ENCODE data around the gene ADAMTSL5. TPM values are rescaled to one million over a fixed set of nuclear protein-coding genes. Genes with fewer than 3 reads are reported as not detected.

ADAMTSL5 gene
- polyA plus RNA-seq, 3 donors: 0.09 TPM; not detected in 2

DNA sequence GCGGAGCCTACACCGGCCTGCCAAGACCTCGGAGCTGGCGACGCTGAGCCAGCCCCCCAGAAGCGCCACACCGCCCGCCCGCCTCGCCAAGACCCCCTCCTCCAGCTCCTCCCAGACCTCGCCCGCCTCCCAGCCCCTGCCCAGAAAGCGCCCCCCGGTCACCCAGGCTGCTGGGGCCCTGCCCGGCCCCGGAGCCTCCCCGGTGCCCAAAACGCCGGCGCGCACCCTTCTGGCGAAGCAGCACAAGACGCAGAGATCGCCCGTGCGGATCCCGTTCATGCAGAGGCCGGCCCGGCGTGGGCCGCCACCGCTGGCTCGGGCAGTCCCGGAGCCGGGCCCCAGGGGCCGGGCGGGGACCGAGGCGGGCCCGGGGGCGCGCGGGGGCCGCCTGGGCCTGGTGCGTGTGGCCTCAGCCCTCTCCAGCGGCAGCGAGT lies 44.0 kb downstream of the ADAMTSL5 start:
- peaks cover 61 to 72% of the 10 kb centered on the region in 2 donors for H3K27me3 ChIP-seq (ENCODE audit: control insufficient read depth in 2 of 2, insufficient read depth in 2 of 2, low read length in 2 of 2)
- 1% methylated on average over 47 of the region's 47 CpGs for WGBS (ENCODE audit: insufficient coverage)

GRCh38 chr19:1468274-1468820 lies 44.5 kb downstream of the ADAMTSL5 start:
- no peaks in the 10 kb centered on the region for H3K79me2 ChIP-seq (ENCODE audit: insufficient read depth, low read length)
- peaks cover 47 to 83% (median 60%) of the 10 kb centered on the region in 3 donors for H3K27me3 Mint-ChIP-seq (ENCODE audit: low read depth in 3 of 3)
- H3K36me3 Mint-ChIP-seq: peaks cover 0 to 3% of the 10 kb centered on the region in 2 donors
- H3K4me1 Mint-ChIP-seq: peaks cover 19% of the 10 kb centered on the region
- intact Hi-C loops (cut with micrococcal nuclease): no loop called here
- peak overlapping the region; percentile 2 for H3K4me2 ChIP-seq (replicated peaks; ENCODE audit: extremely low read depth, low read length, poor library complexity, severe bottlenecking)
- H3K4me3 Mint-ChIP-seq: peak overlapping the region in 1 of 2 donors; percentile 26
- TF ChIP-seq, protein P1, sequence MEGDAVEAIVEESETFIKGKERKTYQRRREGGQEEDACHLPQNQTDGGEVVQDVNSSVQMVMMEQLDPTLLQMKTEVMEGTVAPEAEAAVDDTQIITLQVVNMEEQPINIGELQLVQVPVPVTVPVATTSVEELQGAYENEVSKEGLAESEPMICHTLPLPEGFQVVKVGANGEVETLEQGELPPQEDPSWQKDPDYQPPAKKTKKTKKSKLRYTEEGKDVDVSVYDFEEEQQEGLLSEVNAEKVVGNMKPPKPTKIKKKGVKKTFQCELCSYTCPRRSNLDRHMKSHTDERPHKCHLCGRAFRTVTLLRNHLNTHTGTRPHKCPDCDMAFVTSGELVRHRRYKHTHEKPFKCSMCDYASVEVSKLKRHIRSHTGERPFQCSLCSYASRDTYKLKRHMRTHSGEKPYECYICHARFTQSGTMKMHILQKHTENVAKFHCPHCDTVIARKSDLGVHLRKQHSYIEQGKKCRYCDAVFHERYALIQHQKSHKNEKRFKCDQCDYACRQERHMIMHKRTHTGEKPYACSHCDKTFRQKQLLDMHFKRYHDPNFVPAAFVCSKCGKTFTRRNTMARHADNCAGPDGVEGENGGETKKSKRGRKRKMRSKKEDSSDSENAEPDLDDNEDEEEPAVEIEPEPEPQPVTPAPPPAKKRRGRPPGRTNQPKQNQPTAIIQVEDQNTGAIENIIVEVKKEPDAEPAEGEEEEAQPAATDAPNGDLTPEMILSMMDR (IDR thresholded peaks at IDR 0.05): no peak
- no peak overlapping the region for H3K9ac ChIP-seq (ENCODE audit: insufficient read depth, low read length, poor library complexity, severe bottlenecking)
- WGBS (ENCODE audit: insufficient coverage): 4% methylated on average over 49 of the region's 49 CpGs
- H2AFZ ChIP-seq (ENCODE audit: insufficient read depth, low read depth, low read length, poor library complexity, severe bottlenecking): no peak overlapping the region
- H4K20me1 ChIP-seq (ENCODE audit: insufficient read depth, low read length): peaks cover 84% of the 10 kb centered on the region
- peaks cover 0 to 19% (median 2%) of the 10 kb centered on the region in 7 donors for H3K9me3 Mint-ChIP-seq
- peaks cover 61 to 67% of the 10 kb centered on the region in 2 donors for H3K27me3 ChIP-seq (ENCODE audit: control insufficient read depth in 2 of 2, insufficient read depth in 2 of 2, low read length in 2 of 2)
- no peak overlapping the region for H3K4me3 ChIP-seq (replicated peaks in 1 of 3; ENCODE audit: low read depth in 2 of 3, low read length in 3 of 3)
- no peaks in the 10 kb centered on the region for H3K36me3 ChIP-seq (replicated peaks in 1 of 2; ENCODE audit: control insufficient read depth in 1 of 2, insufficient read depth in 2 of 2, low read length in 2 of 2)
- H3K9me3 ChIP-seq (replicated peaks in 1 of 2; ENCODE audit: control insufficient read depth in 1 of 2, insufficient read depth in 1 of 2, low read length in 2 of 2): peaks cover 8 to 17% of the 10 kb centered on the region in 2 donors
- H3K27ac ChIP-seq (ENCODE audit: low read depth in 1 of 2, low read length in 2 of 2): no peak overlapping the region
- no peak for DNase-seq
- H3K4me1 ChIP-seq (ENCODE audit: control insufficient read depth in 1 of 2, insufficient read depth in 2 of 2, low read length in 2 of 2): peaks cover 25 to 41% of the 10 kb centered on the region in 2 donors
- no peak overlapping the region for H3K27ac Mint-ChIP-seq

More for the DNA sequence above, 44.0 kb downstream of the ADAMTSL5 start:
- TF ChIP-seq, protein P1 (IDR thresholded peaks at IDR 0.05): no peak
- Histone ChIP-seq H3K4me3 (replicated peaks in 1 of 3; ENCODE audit: low read depth in 2 of 3, low read length in 3 of 3) (no peak overlapping the region), H3K9ac (ENCODE audit: insufficient read depth, low read length, poor library complexity, severe bottlenecking) (no peak overlapping the region), H3K36me3 (replicated peaks in 1 of 2; ENCODE audit: control insufficient read depth in 1 of 2, insufficient read depth in 2 of 2, low read length in 2 of 2) (no peaks in the 10 kb centered on the region), H3K79me2 (ENCODE audit: insufficient read depth, low read length) (no peaks in the 10 kb centered on the region), H3K27ac (ENCODE audit: low read depth in 1 of 2, low read length in 2 of 2) (no peak overlapping the region), H3K4me1 (ENCODE audit: control insufficient read depth in 1 of 2, insufficient read depth in 2 of 2, low read length in 2 of 2) (peaks cover 25 to 41% of the 10 kb centered on the region in 2 donors), H3K9me3 (replicated peaks in 1 of 2; ENCODE audit: control insufficient read depth in 1 of 2, insufficient read depth in 1 of 2, low read length in 2 of 2) (peaks cover 8 to 17% of the 10 kb centered on the region in 2 donors), H2AFZ (ENCODE audit: insufficient read depth, low read depth, low read length, poor library complexity, severe bottlenecking) (no peak overlapping the region), H4K20me1 (ENCODE audit: insufficient read depth, low read length) (peaks cover 89% of the 10 kb centered on the region), H3K4me2 (replicated peaks; ENCODE audit: extremely low read depth, low read length, poor library complexity, severe bottlenecking) (no peak overlapping the region)
- DNase-seq: no peak
- peaks cover 0 to 19% (median 2%) of the 10 kb centered on the region in 7 donors for H3K9me3 Mint-ChIP-seq
- H3K4me3 Mint-ChIP-seq: peak overlapping the region in 1 of 2 donors; percentile 53
- intact Hi-C loops (cut with micrococcal nuclease): no loop called here
- peaks cover 47 to 86% (median 60%) of the 10 kb centered on the region in 3 donors for H3K27me3 Mint-ChIP-seq (ENCODE audit: low read depth in 3 of 3)
- H3K36me3 Mint-ChIP-seq: peaks cover 0 to 3% of the 10 kb centered on the region in 2 donors
- peaks cover 19% of the 10 kb centered on the region for H3K4me1 Mint-ChIP-seq
- no peak overlapping the region for H3K27ac Mint-ChIP-seq

Data from CD14-positive monocyte (primary cell).